Nephron (organoid): ENCODE results near the gene NCOA3.

Experiments used
- H3K27ac Mint-ChIP-seq, 3 experiments: 2 replicates each; pipeline ENCODE4 v1.8.0; 2020; ENCODE audit warnings: mixed read lengths in 3 of 3, mild to moderate bottlenecking in 2 of 3, moderate library complexity in 1 of 3
- H3K27me3 Mint-ChIP-seq: 2 replicates; pipeline ENCODE4 v1.8.0; 2021; ENCODE audit warnings: low read depth, mild to moderate bottlenecking, moderate library complexity, mixed read lengths
- H3K36me3 Mint-ChIP-seq: 2 replicates; pipeline ENCODE4 v1.8.0; 2020; ENCODE audit warnings: low read depth, mixed read lengths
- H3K4me1 Mint-ChIP-seq: 2 replicates; pipeline ENCODE4 v1.8.0; 2020; ENCODE audit warnings: mixed read lengths
- H3K4me3 Mint-ChIP-seq, 3 experiments: 2 replicates each; pipeline ENCODE4 v1.8.0; 2020; ENCODE audit warnings: mild to moderate bottlenecking in 3 of 3, mixed read lengths in 3 of 3, moderate library complexity in 2 of 3
- H3K9me3 Mint-ChIP-seq: 2 replicates; pipeline ENCODE4 v1.8.0; 2020; ENCODE audit warnings: mixed read lengths
- CTCF ChIP-seq, 3 experiments: fragments of 200-600 bp; sonication (generic); IDR thresholded peaks; one replicate each; pipeline ENCODE4 v1.5.0; 2021; ENCODE audit warnings: antibody characterized with exemption in 3 of 3; ENCODE audit not compliant: unreplicated experiment in 3 of 3

The NCOA3 gene

GRCh38 chr20:47559141-47559540 is 57.5 kb downstream of the NCOA3 start:
- no peak overlapping the region for H3K4me3 Mint-ChIP-seq
- peak overlapping the region; percentile 70 to 84 (median 77) for H3K27ac Mint-ChIP-seq
- H3K4me1 Mint-ChIP-seq = peaks cover 42% of the 10 kb centered on the region
- H3K36me3 Mint-ChIP-seq = peaks cover 8% of the 10 kb centered on the region
- H3K27me3 Mint-ChIP-seq = no peaks in the 10 kb centered on the region
- no peaks in the 10 kb centered on the region for H3K9me3 Mint-ChIP-seq
- TF ChIP-seq CTCF (IDR thresholded peaks at IDR 0.05; ENCODE audit: unreplicated experiment in 3 of 3) = no peak

- H3K27me3 Mint-ChIP-seq = no peaks in the 10 kb centered on the region
- H3K9me3 Mint-ChIP-seq = no peaks in the 10 kb centered on the region
- H3K27ac Mint-ChIP-seq = peak overlapping the region in 1 of 3 experiments; percentile 15
- H3K4me1 Mint-ChIP-seq = peaks cover 40% of the 10 kb centered on the region
- no peak for TF ChIP-seq CTCF (IDR thresholded peaks at IDR 0.05; ENCODE audit: unreplicated experiment in 3 of 3)
- no peak overlapping the region for H3K4me3 Mint-ChIP-seq
- H3K36me3 Mint-ChIP-seq = no peaks in the 10 kb centered on the region
Observed at GRCh38 chr20:47561180-47561579, 59.5 kb downstream of the NCOA3 start.

GRCh38 chr20:47561603-47562583 is 60.2 kb downstream of the NCOA3 start:
- peak overlapping the region in 2 of 3 experiments; percentile 6 to 24 for H3K27ac Mint-ChIP-seq
- H3K36me3 Mint-ChIP-seq = no peaks in the 10 kb centered on the region
- no peaks in the 10 kb centered on the region for H3K9me3 Mint-ChIP-seq
- no peaks in the 10 kb centered on the region for H3K27me3 Mint-ChIP-seq
- no peak overlapping the region for H3K4me3 Mint-ChIP-seq
- no peak for TF ChIP-seq CTCF (IDR thresholded peaks at IDR 0.05; ENCODE audit: unreplicated experiment in 3 of 3)
- H3K4me1 Mint-ChIP-seq = peaks cover 33% of the 10 kb centered on the region

GRCh38 chr20:47566269-47566668 is 64.6 kb downstream of the NCOA3 start:
- H3K9me3 Mint-ChIP-seq = peaks cover 9% of the 10 kb centered on the region
- H3K4me3 Mint-ChIP-seq = no peak overlapping the region
- no peaks in the 10 kb centered on the region for H3K27me3 Mint-ChIP-seq
- peak overlapping the region in 1 of 3 experiments; percentile 52 for H3K27ac Mint-ChIP-seq
- peaks cover 22% of the 10 kb centered on the region for H3K4me1 Mint-ChIP-seq
- H3K36me3 Mint-ChIP-seq = peaks cover 25% of the 10 kb centered on the region
- no peak for TF ChIP-seq CTCF (IDR thresholded peaks at IDR 0.05; ENCODE audit: unreplicated experiment in 3 of 3)

DNA sequence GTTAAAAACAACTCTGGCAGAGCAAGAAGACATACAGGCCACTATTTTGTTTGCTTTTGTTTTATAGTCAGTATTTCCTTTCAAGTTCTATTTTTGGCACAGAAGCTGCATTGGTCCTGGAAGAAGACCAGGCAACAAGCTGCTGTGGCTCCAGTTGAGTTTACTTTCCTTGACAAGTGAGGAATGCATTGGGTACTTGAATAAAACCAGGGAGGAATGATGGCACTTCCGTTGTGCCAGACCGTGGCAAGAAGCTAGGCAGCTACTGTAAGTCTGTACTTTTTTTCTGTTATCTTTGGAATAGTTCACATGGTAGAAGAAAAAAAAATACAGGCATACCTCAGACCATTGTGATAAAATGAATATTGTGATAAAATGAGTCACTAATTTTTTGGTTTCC is 66.3 kb downstream of the NCOA3 start:
- Mint-ChIP-seq H3K36me3 (peaks cover 42% of the 10 kb centered on the region), H3K9me3 (peaks cover 23% of the 10 kb centered on the region), H3K27ac (peak overlapping the region; percentile 88 to 95 (median 92)), H3K27me3 (no peaks in the 10 kb centered on the region), H3K4me3 (no peak overlapping the region), H3K4me1 (peaks cover 20% of the 10 kb centered on the region)
- TF ChIP-seq CTCF (IDR thresholded peaks at IDR 0.05; ENCODE audit: unreplicated experiment in 3 of 3) = no peak
